ENCODE results near the gene PLEKHM2.

The PLEKHM2 gene

GRCh38 chr1:15717418-15718125 is 33.5 kb downstream of the PLEKHM2 start:
- H3K9ac ChIP-seq (ENCODE audit: low read depth, low read length), result no peak overlapping the region
- H3K4me1 ChIP-seq (ENCODE audit: control insufficient read depth, insufficient read depth, low read length), result no peaks in the 10 kb centered on the region
- H3K27ac ChIP-seq (ENCODE audit: low read depth, low read length), result no peak overlapping the region
- peaks cover 53% of the 10 kb centered on the region for H3K36me3 ChIP-seq (ENCODE audit: control insufficient read depth, insufficient read depth, low read length)
- H3K4me3 ChIP-seq (ENCODE audit: low read depth, low read length), result no peak overlapping the region
- no peaks in the 10 kb centered on the region for H3K27me3 ChIP-seq (ENCODE audit: control insufficient read depth, insufficient read depth, low read length)
- no peaks in the 10 kb centered on the region for H3K9me3 ChIP-seq (ENCODE audit: control insufficient read depth, insufficient read depth, low read length)

DNA sequence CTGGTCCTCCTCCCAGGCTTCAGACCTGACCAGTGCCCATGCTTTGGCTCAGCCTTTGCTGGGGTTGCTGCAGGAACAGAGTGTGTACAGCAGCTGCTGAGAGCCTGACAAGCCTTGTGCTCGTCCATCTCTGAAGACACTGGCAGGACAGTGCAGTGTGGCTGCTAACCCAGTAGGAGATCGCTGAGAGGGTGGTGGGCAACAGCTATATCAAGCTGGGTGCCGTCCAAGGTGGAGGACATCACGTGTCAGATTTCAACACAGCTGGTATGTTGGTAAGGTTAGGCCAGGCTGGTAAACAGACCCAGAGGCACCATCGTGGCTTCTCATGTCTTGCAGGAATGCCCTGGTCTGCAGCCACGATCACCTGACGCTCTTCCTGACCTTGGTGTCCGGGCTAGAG is 34.1 kb downstream of the PLEKHM2 start:
- Histone ChIP-seq H3K9me3 (ENCODE audit: control insufficient read depth, insufficient read depth, low read length) (no peaks in the 10 kb centered on the region), H3K36me3 (ENCODE audit: control insufficient read depth, insufficient read depth, low read length) (peaks cover 59% of the 10 kb centered on the region), H3K27ac (ENCODE audit: low read depth, low read length) (no peak overlapping the region)

DNA sequence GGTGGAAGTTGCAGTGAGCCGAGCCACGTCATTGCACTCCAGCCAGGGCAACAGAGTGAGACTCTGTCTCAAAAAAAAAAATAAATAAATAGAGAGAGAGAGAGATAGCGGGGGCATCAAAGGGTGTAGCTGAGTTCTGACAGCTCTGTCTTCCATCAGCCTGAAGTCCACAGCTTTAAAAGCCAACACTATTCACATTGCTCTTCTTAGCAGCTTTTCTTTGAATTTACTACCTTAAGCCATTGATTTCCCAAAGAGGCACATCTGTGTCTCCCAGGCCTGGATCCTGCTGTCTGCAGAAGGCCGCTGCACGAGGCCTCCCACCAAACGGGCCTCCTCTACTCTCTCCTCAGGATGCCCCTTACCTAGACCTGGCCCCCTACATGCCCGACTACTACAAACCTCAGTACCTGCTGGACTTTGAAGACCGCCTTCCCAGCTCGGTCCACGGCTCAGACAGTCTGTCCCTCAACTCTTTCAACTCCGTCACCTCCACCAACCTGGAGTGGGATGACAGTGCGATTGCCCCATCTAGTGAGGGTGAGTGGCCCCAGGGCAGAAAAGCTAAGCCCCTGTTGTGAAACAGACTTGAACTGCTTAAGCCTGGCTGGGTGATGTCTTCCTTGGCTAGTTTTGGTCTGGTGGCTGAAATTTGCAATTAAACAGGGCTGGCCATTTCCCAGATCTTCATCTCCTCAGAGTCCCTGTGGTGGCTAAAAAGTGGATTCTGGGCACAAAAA is 35.4 kb downstream of the PLEKHM2 start:
- Histone ChIP-seq H3K36me3 (ENCODE audit: control insufficient read depth, insufficient read depth, low read length) (peaks cover 59% of the 10 kb centered on the region), H3K9me3 (ENCODE audit: control insufficient read depth, insufficient read depth, low read length) (no peaks in the 10 kb centered on the region), H3K4me1 (ENCODE audit: control insufficient read depth, insufficient read depth, low read length) (no peaks in the 10 kb centered on the region)

More for the DNA sequence above, 34.1 kb downstream of the PLEKHM2 start:
- H3K4me1 ChIP-seq (ENCODE audit: control insufficient read depth, insufficient read depth, low read length), result no peaks in the 10 kb centered on the region
- H3K4me3 ChIP-seq (ENCODE audit: low read depth, low read length), result no peak overlapping the region
- H3K27me3 ChIP-seq (ENCODE audit: control insufficient read depth, insufficient read depth, low read length), result no peaks in the 10 kb centered on the region
- H3K9ac ChIP-seq (ENCODE audit: low read depth, low read length), result no peak overlapping the region

GRCh38 chr1:15720861-15721260 is 36.7 kb downstream of the PLEKHM2 start:
- H3K4me3 ChIP-seq (ENCODE audit: low read depth, low read length), result no peak overlapping the region
- H3K27ac ChIP-seq (ENCODE audit: low read depth, low read length), result no peak overlapping the region
- H3K9ac ChIP-seq (ENCODE audit: low read depth, low read length), result no peak overlapping the region
- H3K9me3 ChIP-seq (ENCODE audit: control insufficient read depth, insufficient read depth, low read length), result no peaks in the 10 kb centered on the region
- no peaks in the 10 kb centered on the region for H3K27me3 ChIP-seq (ENCODE audit: control insufficient read depth, insufficient read depth, low read length)
- no peaks in the 10 kb centered on the region for H3K4me1 ChIP-seq (ENCODE audit: control insufficient read depth, insufficient read depth, low read length)
- H3K36me3 ChIP-seq (ENCODE audit: control insufficient read depth, insufficient read depth, low read length), result peaks cover 65% of the 10 kb centered on the region

More for the DNA sequence above, 35.4 kb downstream of the PLEKHM2 start:
- H3K9ac ChIP-seq (ENCODE audit: low read depth, low read length), result no peak overlapping the region
- no peaks in the 10 kb centered on the region for H3K27me3 ChIP-seq (ENCODE audit: control insufficient read depth, insufficient read depth, low read length)
- no peak overlapping the region for H3K27ac ChIP-seq (ENCODE audit: low read depth, low read length)
- no peak overlapping the region for H3K4me3 ChIP-seq (ENCODE audit: low read depth, low read length)

DNA sequence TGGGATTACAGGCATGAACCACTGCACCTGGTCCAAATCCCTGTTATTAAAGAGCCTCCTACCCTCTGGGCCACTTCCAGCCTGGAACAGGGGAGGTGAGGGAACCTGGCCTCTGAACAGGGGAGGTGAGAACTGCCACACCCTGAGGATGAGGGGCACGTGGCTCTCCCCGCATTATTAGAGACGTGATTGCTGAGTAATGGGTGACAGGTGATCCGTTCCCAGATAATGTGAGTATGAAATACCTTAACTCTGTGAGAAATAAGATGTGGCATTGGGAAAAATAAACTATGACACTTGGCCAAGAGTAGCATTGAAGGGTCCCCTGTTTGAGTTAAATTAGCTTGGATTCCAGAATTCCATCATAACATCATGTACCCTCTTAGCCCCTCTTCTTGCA is 38.3 kb downstream of the PLEKHM2 start:
- H3K4me1 ChIP-seq (ENCODE audit: control insufficient read depth, insufficient read depth, low read length), result no peaks in the 10 kb centered on the region
- H3K27me3 ChIP-seq (ENCODE audit: control insufficient read depth, insufficient read depth, low read length), result no peaks in the 10 kb centered on the region
- no peak overlapping the region for H3K9ac ChIP-seq (ENCODE audit: low read depth, low read length)
- H3K4me3 ChIP-seq (ENCODE audit: low read depth, low read length), result no peak overlapping the region
- no peak overlapping the region for H3K27ac ChIP-seq (ENCODE audit: low read depth, low read length)
- no peaks in the 10 kb centered on the region for H3K9me3 ChIP-seq (ENCODE audit: control insufficient read depth, insufficient read depth, low read length)
- peaks cover 65% of the 10 kb centered on the region for H3K36me3 ChIP-seq (ENCODE audit: control insufficient read depth, insufficient read depth, low read length)

GRCh38 chr1:15722836-15723532 is 38.9 kb downstream of the PLEKHM2 start:
- Histone ChIP-seq H3K4me1 (ENCODE audit: control insufficient read depth, insufficient read depth, low read length) (no peaks in the 10 kb centered on the region), H3K4me3 (ENCODE audit: low read depth, low read length) (no peak overlapping the region), H3K27ac (ENCODE audit: low read depth, low read length) (no peak overlapping the region), H3K9me3 (ENCODE audit: control insufficient read depth, insufficient read depth, low read length) (no peaks in the 10 kb centered on the region), H3K36me3 (ENCODE audit: control insufficient read depth, insufficient read depth, low read length) (peaks cover 65% of the 10 kb centered on the region), H3K27me3 (ENCODE audit: control insufficient read depth, insufficient read depth, low read length) (no peaks in the 10 kb centered on the region), H3K9ac (ENCODE audit: low read depth, low read length) (no peak overlapping the region)

- H3K36me3 ChIP-seq (ENCODE audit: control insufficient read depth, insufficient read depth, low read length), result peaks cover 68% of the 10 kb centered on the region
- no peak overlapping the region for H3K9ac ChIP-seq (ENCODE audit: low read depth, low read length)
- H3K27ac ChIP-seq (ENCODE audit: low read depth, low read length), result no peak overlapping the region
- H3K4me1 ChIP-seq (ENCODE audit: control insufficient read depth, insufficient read depth, low read length), result no peaks in the 10 kb centered on the region
- no peaks in the 10 kb centered on the region for H3K9me3 ChIP-seq (ENCODE audit: control insufficient read depth, insufficient read depth, low read length)
- H3K27me3 ChIP-seq (ENCODE audit: control insufficient read depth, insufficient read depth, low read length), result no peaks in the 10 kb centered on the region
- H3K4me3 ChIP-seq (ENCODE audit: low read depth, low read length), result no peak overlapping the region
These were observed 39.6 kb downstream of the PLEKHM2 start for GRCh38 chr1:15723631-15724246.

DNA sequence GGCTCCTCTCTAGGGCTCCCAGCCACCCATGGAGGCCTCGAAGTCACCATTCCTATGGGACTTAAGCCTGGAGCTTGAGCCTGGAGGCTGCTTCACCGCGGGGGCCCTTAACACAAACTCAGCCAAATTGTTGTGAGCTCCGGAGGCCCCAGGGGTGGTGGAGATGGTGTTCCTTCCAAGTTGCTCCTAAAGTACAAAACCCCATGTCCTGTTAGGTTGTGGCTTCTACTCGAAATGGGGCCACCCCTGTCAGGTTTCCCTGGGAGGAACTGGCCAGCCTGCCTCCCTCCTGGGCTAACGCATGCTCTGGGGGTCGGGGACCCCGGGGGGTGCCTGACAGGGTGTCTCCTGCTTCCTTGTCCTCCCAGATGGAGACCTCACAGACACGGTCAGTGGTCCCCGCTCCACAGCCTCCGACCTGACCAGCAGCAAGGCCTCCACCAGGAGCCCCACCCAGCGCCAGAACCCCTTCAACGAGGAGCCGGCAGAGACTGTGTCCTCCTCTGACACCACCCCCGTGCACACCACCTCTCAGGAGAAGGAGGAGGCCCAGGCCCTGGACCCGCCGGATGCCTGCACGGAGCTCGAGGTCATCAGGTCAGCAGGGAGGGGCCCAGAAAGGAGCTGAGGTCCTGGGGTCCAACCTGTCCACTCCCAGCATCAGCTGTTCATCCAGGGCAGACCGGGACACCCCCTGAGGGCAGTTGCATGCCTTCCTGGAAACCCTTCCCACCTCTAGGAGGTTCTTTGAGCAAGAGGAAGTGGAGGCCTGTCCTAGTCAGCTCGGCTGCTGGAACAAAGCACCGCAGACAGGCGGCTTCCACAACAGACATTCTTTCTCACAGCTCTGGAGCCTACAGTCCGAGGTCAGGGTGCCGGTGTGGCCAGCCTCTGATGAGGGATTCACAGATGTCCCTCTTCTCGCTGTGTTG is 41.1 kb downstream of the PLEKHM2 start:
- no peak overlapping the region for H3K4me3 ChIP-seq (ENCODE audit: low read depth, low read length)

DNA sequence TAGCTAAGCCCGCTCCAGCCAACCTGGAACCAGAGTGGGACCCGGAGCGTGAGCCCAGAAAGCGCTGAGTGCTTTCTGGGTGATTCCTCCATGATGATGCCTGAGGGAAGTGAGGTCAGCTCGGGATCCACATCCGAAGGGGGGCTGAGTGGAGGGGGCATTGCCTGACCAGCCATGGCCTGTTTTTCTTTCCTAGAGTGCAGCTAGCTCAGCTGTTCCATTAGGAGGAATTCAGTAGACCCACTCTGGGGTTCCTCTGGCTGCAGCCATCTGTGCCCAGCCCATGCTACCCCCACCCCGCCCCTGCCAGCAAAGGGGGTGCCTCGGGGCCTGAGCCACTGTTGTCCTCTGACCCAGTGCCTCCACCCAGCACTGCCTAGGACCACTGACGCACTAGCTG is 42.4 kb downstream of the PLEKHM2 start:
- Histone ChIP-seq H3K9me3 (ENCODE audit: control insufficient read depth, insufficient read depth, low read length) (no peaks in the 10 kb centered on the region), H3K4me1 (ENCODE audit: control insufficient read depth, insufficient read depth, low read length) (no peaks in the 10 kb centered on the region), H3K4me3 (ENCODE audit: low read depth, low read length) (no peak overlapping the region), H3K9ac (ENCODE audit: low read depth, low read length) (no peak overlapping the region), H3K27ac (ENCODE audit: low read depth, low read length) (no peak overlapping the region), H3K36me3 (ENCODE audit: control insufficient read depth, insufficient read depth, low read length) (peaks cover 72% of the 10 kb centered on the region), H3K27me3 (ENCODE audit: control insufficient read depth, insufficient read depth, low read length) (no peaks in the 10 kb centered on the region)

More for the DNA sequence above, 41.1 kb downstream of the PLEKHM2 start:
- peaks cover 69% of the 10 kb centered on the region for H3K36me3 ChIP-seq (ENCODE audit: control insufficient read depth, insufficient read depth, low read length)
- no peak overlapping the region for H3K9ac ChIP-seq (ENCODE audit: low read depth, low read length)
- no peaks in the 10 kb centered on the region for H3K9me3 ChIP-seq (ENCODE audit: control insufficient read depth, insufficient read depth, low read length)
- no peaks in the 10 kb centered on the region for H3K27me3 ChIP-seq (ENCODE audit: control insufficient read depth, insufficient read depth, low read length)
- H3K27ac ChIP-seq (ENCODE audit: low read depth, low read length), result no peak overlapping the region
- H3K4me1 ChIP-seq (ENCODE audit: control insufficient read depth, insufficient read depth, low read length), result no peaks in the 10 kb centered on the region

DNA sequence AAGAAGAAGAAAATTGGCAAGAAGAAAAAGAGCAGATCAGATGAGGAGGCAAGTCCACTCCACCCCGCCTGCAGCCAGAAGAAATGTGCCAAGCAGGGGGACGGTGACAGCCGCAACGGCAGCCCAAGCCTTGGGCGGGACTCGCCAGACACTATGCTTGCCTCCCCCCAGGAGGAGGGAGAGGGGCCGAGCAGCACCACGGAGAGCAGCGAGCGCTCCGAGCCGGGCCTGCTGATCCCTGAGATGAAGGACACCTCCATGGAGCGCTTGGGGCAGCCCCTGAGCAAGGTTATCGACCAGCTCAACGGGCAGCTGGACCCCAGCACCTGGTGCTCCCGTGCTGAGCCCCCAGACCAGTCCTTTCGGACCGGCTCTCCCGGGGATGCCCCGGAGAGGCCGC is 42.9 kb downstream of the PLEKHM2 start:
- no peaks in the 10 kb centered on the region for H3K9me3 ChIP-seq (ENCODE audit: control insufficient read depth, insufficient read depth, low read length)
- no peaks in the 10 kb centered on the region for H3K27me3 ChIP-seq (ENCODE audit: control insufficient read depth, insufficient read depth, low read length)
- H3K9ac ChIP-seq (ENCODE audit: low read depth, low read length), result no peak overlapping the region
- H3K4me1 ChIP-seq (ENCODE audit: control insufficient read depth, insufficient read depth, low read length), result no peaks in the 10 kb centered on the region
- no peak overlapping the region for H3K27ac ChIP-seq (ENCODE audit: low read depth, low read length)
- H3K4me3 ChIP-seq (ENCODE audit: low read depth, low read length), result no peak overlapping the region
- peaks cover 73% of the 10 kb centered on the region for H3K36me3 ChIP-seq (ENCODE audit: control insufficient read depth, insufficient read depth, low read length)
